ENCODE data around the gene IFT80.
A peak's percentile ranks its signal among the peaks of the same experiment; 100 is the strongest.

- TF ChIP-seq POLR2A (IDR thresholded peaks at IDR 0.05; ENCODE audit: low read depth, low read length) (no peak), POLR2AphosphoS5 (IDR thresholded peaks at IDR 0.05; ENCODE audit: low read depth, low read length) (0 out of 2 replicates have a peak, but pooled peaks have one; percentile 36), TAF1 (IDR thresholded peaks at IDR 0.05; ENCODE audit: borderline replicate concordance, low read depth, low read length) (no peak)
Observed at GRCh38 chr3:160427832-160428424, 28.9 kb upstream of the IFT80 start.

Measured in GM12892 (cell line).